ENCODE measurements around the gene PKP1.

Gene PKP1

DNA sequence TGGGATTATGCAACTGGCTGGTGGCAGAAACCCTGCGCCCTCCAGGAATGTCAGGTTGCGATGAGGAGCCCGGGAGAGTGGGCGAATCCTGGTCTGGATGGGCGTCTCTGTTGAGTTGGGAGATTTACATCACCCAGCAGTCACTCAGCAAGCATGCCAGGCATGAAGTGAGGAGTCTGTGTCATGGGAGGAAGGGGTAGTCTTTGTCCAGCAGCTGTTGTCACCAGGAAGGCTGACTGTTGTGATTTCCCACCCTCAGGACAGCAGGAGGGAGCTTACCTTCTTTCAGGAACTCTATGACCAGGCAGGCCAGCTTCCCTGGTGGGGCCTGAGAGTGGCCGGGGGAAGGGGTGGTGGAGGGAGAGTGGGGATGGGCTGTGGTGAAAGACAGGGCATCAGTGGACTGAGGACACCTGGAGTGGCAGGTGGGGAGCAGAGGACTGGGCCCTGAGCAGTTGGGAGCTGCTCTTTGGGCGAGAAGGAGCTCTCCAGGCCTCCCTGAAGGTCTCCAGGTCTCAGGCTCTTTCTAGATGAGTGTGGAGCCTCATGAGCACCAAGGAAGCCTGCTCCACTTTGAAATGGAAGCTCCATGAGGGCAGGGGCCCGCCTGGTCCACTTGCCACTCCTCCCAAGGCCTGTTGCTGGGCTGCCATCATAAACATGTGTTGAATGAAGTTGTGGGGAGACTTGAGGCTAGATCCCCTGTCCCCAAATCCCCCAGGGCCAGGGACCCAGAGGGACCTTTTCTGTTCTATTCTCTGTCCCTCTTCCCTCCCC lies 21.3 kb upstream of the PKP1 start:
- TF ChIP-seq ZFX (IDR thresholded peaks at IDR 0.05; ENCODE audit: borderline replicate concordance), result no peak
- TF ChIP-seq, protein P1, sequence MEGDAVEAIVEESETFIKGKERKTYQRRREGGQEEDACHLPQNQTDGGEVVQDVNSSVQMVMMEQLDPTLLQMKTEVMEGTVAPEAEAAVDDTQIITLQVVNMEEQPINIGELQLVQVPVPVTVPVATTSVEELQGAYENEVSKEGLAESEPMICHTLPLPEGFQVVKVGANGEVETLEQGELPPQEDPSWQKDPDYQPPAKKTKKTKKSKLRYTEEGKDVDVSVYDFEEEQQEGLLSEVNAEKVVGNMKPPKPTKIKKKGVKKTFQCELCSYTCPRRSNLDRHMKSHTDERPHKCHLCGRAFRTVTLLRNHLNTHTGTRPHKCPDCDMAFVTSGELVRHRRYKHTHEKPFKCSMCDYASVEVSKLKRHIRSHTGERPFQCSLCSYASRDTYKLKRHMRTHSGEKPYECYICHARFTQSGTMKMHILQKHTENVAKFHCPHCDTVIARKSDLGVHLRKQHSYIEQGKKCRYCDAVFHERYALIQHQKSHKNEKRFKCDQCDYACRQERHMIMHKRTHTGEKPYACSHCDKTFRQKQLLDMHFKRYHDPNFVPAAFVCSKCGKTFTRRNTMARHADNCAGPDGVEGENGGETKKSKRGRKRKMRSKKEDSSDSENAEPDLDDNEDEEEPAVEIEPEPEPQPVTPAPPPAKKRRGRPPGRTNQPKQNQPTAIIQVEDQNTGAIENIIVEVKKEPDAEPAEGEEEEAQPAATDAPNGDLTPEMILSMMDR (IDR thresholded peaks at IDR 0.05), result no peak
- H3K27ac ChIP-seq, result no peak overlapping the region

DNA sequence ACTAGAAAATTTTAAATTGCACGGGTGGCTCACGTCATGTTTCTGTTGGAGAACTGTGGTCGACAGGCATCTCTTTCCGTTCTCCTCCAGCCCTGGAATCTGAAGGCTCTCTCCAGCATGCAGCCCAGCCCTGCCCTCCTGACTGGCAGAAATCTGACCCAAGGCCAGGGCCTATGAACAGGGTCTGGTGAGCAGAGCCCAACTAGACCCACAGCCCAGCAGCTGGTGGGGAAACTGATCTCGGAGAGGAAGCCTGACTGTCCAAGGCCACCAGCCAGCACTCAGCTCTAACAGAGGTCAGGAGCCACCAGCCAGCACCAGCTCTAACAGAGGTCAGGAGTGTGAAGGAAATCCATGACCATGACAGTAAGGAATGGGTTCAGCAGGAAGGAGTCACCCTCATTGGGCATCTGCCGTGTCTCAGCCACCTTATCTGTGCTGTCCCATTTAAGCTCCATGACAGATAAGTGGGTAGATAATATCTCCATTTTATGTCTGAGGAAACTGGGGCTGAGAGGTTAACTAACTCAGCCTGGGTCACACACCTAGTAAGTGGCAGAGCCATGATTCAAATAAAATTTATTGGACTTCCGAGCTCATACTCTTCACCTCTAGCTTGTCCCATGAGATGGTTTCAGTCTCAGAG lies 20.2 kb upstream of the PKP1 start:
- TF ChIP-seq ZFX (IDR thresholded peaks at IDR 0.05; ENCODE audit: borderline replicate concordance), result no peak
- TF ChIP-seq, protein P1 (IDR thresholded peaks at IDR 0.05), result no peak
- no peak overlapping the region for H3K27ac ChIP-seq

DNA sequence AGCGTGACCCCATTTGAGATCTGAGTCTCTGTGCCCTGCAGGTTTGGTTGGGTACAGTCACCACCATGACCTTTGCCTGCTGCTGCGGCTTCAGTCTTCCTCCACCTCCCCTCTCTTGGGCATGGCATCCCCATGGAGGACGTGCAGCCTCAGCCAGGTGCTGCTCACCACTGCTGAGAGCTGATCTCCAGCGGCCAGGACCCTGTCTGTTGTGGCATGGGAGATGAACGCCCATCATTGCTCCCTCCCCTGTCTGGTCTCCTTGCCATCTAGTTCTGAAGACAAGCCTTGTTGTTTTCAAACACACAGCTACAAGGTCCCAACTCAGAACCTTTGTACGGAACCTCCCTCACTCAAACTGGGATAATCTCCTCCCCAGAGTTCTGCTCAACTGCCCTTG lies 19.2 kb upstream of the PKP1 start:
- TF ChIP-seq, protein P1 (IDR thresholded peaks at IDR 0.05), result no peak
- TF ChIP-seq ZFX (IDR thresholded peaks at IDR 0.05; ENCODE audit: borderline replicate concordance), result no peak
- H3K27ac ChIP-seq, result no peak overlapping the region

DNA sequence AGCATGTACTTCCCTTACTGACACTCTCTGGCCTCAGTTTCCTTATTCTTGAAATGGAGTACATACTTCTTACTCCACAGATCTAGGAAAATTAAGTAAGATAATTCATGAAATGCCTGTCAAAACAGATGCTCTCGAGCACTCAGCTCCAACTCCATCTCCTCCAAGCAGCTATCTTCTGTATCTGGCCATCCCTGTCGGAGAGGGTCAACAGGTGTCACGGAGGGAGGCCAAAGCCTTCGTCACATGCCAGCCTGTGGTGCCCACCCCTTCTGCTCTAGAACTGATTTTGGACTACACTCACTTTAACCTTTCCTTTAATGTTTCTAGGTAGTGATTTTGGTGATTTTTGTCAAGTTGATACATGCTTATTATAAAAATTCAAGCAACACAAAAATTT lies 18.8 kb upstream of the PKP1 start:
- TF ChIP-seq, protein P1 (IDR thresholded peaks at IDR 0.05), result no peak
- no peak for TF ChIP-seq ZFX (IDR thresholded peaks at IDR 0.05; ENCODE audit: borderline replicate concordance)
- H3K27ac ChIP-seq, result no peak overlapping the region

DNA sequence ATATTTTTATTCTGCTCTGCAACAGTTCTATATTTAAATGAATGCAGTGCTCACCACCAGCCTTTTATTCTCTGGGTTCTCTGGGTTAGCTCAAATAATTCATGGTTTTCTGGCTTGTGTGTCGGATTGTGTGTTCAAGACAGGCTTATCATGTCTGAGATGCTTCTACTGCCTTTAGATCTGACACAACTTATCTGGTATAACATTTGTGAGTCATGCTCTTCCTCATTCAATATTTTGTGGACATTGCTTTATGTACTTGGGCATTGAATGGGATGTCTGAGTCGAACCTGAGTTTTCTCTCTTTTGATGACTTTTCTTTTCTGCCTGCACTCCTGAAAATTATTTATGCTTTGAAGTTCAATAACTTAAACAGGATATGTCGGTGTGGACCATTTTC lies 17.6 kb upstream of the PKP1 start:
- TF ChIP-seq, protein P1 (IDR thresholded peaks at IDR 0.05), result no peak
- TF ChIP-seq ZFX (IDR thresholded peaks at IDR 0.05; ENCODE audit: borderline replicate concordance), result no peak
- H3K27ac ChIP-seq, result no peak overlapping the region

DNA sequence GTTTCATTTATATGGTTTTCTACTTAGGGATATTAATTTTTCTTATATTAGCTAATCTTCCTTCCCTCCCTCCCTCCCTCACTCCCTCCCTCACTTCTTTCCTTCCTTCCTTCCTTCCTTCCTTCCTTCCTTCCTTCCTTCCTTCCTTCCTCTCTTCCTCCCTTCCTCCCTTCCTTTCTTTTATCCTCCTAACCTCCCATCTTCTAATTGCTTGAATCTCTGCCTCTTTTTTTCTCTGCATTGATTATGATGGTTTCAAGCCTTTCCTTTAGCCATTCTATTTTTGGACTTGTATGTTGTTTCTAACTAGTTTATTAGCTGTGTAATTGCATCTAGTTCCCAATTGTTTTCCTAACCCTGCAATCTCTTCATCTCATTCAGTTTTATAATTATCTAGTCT lies 17.0 kb upstream of the PKP1 start:
- H3K27ac ChIP-seq, result no peak overlapping the region

More for the DNA sequence above, 17.0 kb upstream of the PKP1 start:
- TF ChIP-seq ZFX (IDR thresholded peaks at IDR 0.05; ENCODE audit: borderline replicate concordance), result no peak
- TF ChIP-seq, protein P1 (IDR thresholded peaks at IDR 0.05), result no peak

All from 22Rv1 (cell line).